Pancreas (tissue), 10 donors: ENCODE measurements around the gene CLIP4. TPM values are rescaled to one million over a fixed set of nuclear protein-coding genes. Genes with fewer than 3 reads are reported as not detected.
A peak's percentile ranks its signal among the peaks of the same experiment; 100 is the strongest.

Experiments
- ATAC-seq, 4 donors: fragments of 200-7000 bp; cut with Tn5 transposase; one replicate each; pipeline versions ENCODE4 v1.8.0 to v1.9.1; 2020; ENCODE audit warnings: mild to moderate bottlenecking in 4 of 4, moderate library complexity in 4 of 4
- DNase-seq, 6 donors: peaks; one replicate each; pipeline ENCODE4 v3.0.0-alpha.2; 2020
- FAIRE-seq: peaks from 2 replicates; lab custom pipeline; 2012; peaks lifted over from hg19 to GRCh38; lab: Jason Lieb, UNC
- H3K27ac ChIP-seq, 4 donors: fragments of 200-600 bp; sonication (generic); 1 replicate in 3 of 4; 2 replicates in 1 of 4; pipeline versions ENCODE4 v1.5.0 to v1.8.0; 2020
- H3K27me3 ChIP-seq, 4 donors: fragments of 200-600 bp; one replicate each; pipeline ENCODE4 v1.8.0; 2021
- H3K36me3 ChIP-seq, 3 donors: fragments of 200-600 bp; sonication (generic) in 1 of 3; one replicate each; pipeline versions ENCODE4 v1.5.0 to v1.8.0; 2020 to 2021
- H3K4me1 ChIP-seq, 3 donors: fragments of 200-600 bp; one replicate each; pipeline ENCODE4 v1.8.0; 2021
- H3K4me3 ChIP-seq, 4 donors: fragments of 200-600 bp; sonication (generic) in 2 of 4; one replicate each; pipeline versions ENCODE4 v1.5.0 to v1.8.0; 2020 to 2021
- H3K9me3 ChIP-seq, 4 donors: fragments of 200-600 bp; one replicate each; pipeline ENCODE4 v1.8.0; 2021
- CTCF ChIP-seq, 4 donors: fragments of 200-600 bp; sonication (generic) in 3 of 4; IDR thresholded peaks; one replicate each; pipeline versions ENCODE4 v1.5.0 to v1.8.0; 2021; ENCODE audit warnings: antibody characterized with exemption in 4 of 4
- WGBS, 2 donors: extraction: QIAGEN DNeasy Blood & Tissue Kit; methylation state at CpG; one replicate each; pipeline ENCODE4 v1.1.7; 2013; 5-methylcytosine and 5-hydroxymethylcytosine counted together
- intact Hi-C, 3 donors: fragments of 100-400 bp; cut with DNase I; formaldehyde crosslinking; loops; one replicate each; pipeline versions ENCODE4 v1.11.1 to v1.14.2; 2022
- polyA plus RNA-seq, 2 donors: library from polyadenylated mRNA; stranded (reverse); fragments of 200-250 nt; gene quantifications; one replicate each; pipeline ENCODE4 v1.2.3, GENCODE V29; 2013
- total RNA-seq, 6 donors: library from RNA; stranded (reverse); fragmentation: NEBNext Ultra II Directional in 4 of 6; extraction: Animal tissue kit (Norgen Biotek cat#: 25700) in 4 of 6; gene quantifications; one replicate each; pipeline versions ENCODE4 v1.2.1 to v1.2.4, GENCODE V29; 2021 to 2023
- donor health status: healthy with polysubstance abuse.
- donor health status: DM: no; HTN: no; CAD: no; lungs with moderate emphysema.
- donor health status: DM: no; HTN: no; CAD: no.
- donor health status: control.
- donor health status: control.
- donor health status: Bipolar disorder and iron deficiency.
- donor health status: DM: yes; HTN: yes; CAD: no.
- donor health status: DM: no; HTN: no; CAD: no.
- donor health status: DM: no; HTN: no; CAD: no.
- donor health status: DM: yes; HTN: yes; CAD: no.

CLIP4 gene
- total and polyA plus RNA-seq, 8 donors = 4.5 to 18.3 (median 7.0) TPM

GRCh38 chr2:29235411-29235810, 120.2 kb downstream of the CLIP4 start:
- no peak for DNase-seq
- FAIRE-seq = no peak
- no peak for TF ChIP-seq CTCF (IDR thresholded peaks at IDR 0.05)
- WGBS, 2 donors = 72 to 81% methylated on average over 3 of the region's 3 CpGs
- intact Hi-C loops = no loop called here
- no peak overlapping the region for H3K4me3 ChIP-seq
- H3K27ac ChIP-seq = no peak overlapping the region
- H3K27me3 ChIP-seq = no peaks in the 10 kb centered on the region
- H3K9me3 ChIP-seq = no peaks in the 10 kb centered on the region
- no peaks in the 10 kb centered on the region for H3K36me3 ChIP-seq
- no peaks in the 10 kb centered on the region for H3K4me1 ChIP-seq
- ATAC-seq = no peak

- FAIRE-seq (no peak), DNase-seq (no peak), ATAC-seq (no peak)
- H3K27ac ChIP-seq = no peak overlapping the region
- intact Hi-C loops = no loop called here
- H3K4me3 ChIP-seq = no peak overlapping the region
- WGBS, 2 donors = 87 to 93% methylated on average over 6 of the region's 6 CpGs
- no peaks in the 10 kb centered on the region for H3K4me1 ChIP-seq
- no peaks in the 10 kb centered on the region for H3K27me3 ChIP-seq
- no peaks in the 10 kb centered on the region for H3K9me3 ChIP-seq
- H3K36me3 ChIP-seq = no peaks in the 10 kb centered on the region
- no peak for TF ChIP-seq CTCF (IDR thresholded peaks at IDR 0.05)
Measured at GRCh38 chr2:29236074-29236473, 120.9 kb downstream of the CLIP4 start.

- TF ChIP-seq CTCF (IDR thresholded peaks at IDR 0.05) = peak; percentile 31 to 66 (median 49)
- 32 to 36% methylated on average over 7 of the region's 7 CpGs for whole genome bisulfite sequencing, 2 donors
- peak; percentile 63 to 87 (median 77) for ATAC-seq
- Histone ChIP-seq H3K4me1 (no peaks in the 10 kb centered on the region), H3K36me3 (no peaks in the 10 kb centered on the region), H3K27ac (no peak overlapping the region), H3K4me3 (no peak overlapping the region), H3K9me3 (no peaks in the 10 kb centered on the region), H3K27me3 (no peaks in the 10 kb centered on the region)
- intact Hi-C loops = no loop called here
- FAIRE-seq = no peak
- DNase-seq = peak in 4 of 6 donors; percentile 23 to 70 (median 42)
Measured at GRCh38 chr2:29238497-29238896, 123.3 kb downstream of the CLIP4 start.

Other genes starting within 250 kb of the CLIP4 start
- gene TRMT61B, start 245.1 kb upstream of the CLIP4 start, total RNA-seq = 1 to 10 TPM; 3.0 to 7.9 (median 4.1) TPM
- 10 to 100 TPM; 11.1 to 14.7 TPM for gene TRMT61B, start 245.1 kb upstream of the CLIP4 start, polyA plus RNA-seq
- 10 to 100 TPM; 14.8 to 31.9 (median 24.6) TPM for gene WDR43, start 220.7 kb upstream of the CLIP4 start, total RNA-seq
- gene WDR43, start 220.7 kb upstream of the CLIP4 start, polyA plus RNA-seq = 1 to 10 TPM; 4.5 to 8.7 TPM
- under 1 TPM; 0.03 to 0.94 (median 0.55) TPM for gene TOGARAM2, start 134.1 kb upstream of the CLIP4 start, total RNA-seq
- gene TOGARAM2, start 134.1 kb upstream of the CLIP4 start, polyA plus RNA-seq = 1 to 10 TPM; 3.8 to 9.1 TPM
- gene PCARE, start 40.9 kb upstream of the CLIP4 start, total RNA-seq = under 1 TPM in 1 of 6 donors, not detected in 5; 0.03 TPM
- under 1 TPM; 0.04 to 0.05 TPM for gene PCARE, start 40.9 kb upstream of the CLIP4 start, polyA plus RNA-seq